Fibroblast of the aortic adventitia (primary cell): ENCODE results near the gene SV2C. TPM values are rescaled to one million over a fixed set of nuclear protein-coding genes. Genes with fewer than 3 reads are reported as not detected.
"Not testable (repeated sequence)": the region's sequence is repeated elsewhere in the genome, so short reads cannot be mapped to it uniquely, and the experiment has no call there.

Experiments used
- DNase-seq: peaks from one replicate; pipeline ENCODE4 v3.0.0-alpha.2; 2010; ENCODE audit warnings: low read depth
- H3K4me3 ChIP-seq: 2 replicates; pipeline ENCODE4 v1.5.1; 2011; ENCODE audit warnings: low read depth, mild to moderate bottlenecking, control low read depth, low read length, moderate library complexity
- CTCF ChIP-seq: IDR thresholded peaks from 2 replicates; pipeline ENCODE4 v1.5.1; 2011; ENCODE audit warnings: mild to moderate bottlenecking, low read length, control low read depth, inconsistent platforms; ENCODE audit not compliant: insufficient read depth
- total RNA-seq: library from RNA; depleted of rRNA; stranded (reverse); fragments of >200 nt; gene quantifications from 2 replicates; pipeline ENCODE4 v1.2.3, GENCODE V29; 2012; ENCODE audit warnings: low replicate concordance

SV2C gene
- total RNA-seq, 1 donor: not detected

GRCh38 chr5:76299592-76299991 lies 216.4 kb downstream of the SV2C start:
- no peak for DNase-seq
- TF ChIP-seq CTCF: no peak
- H3K4me3 ChIP-seq: no peak overlapping the region

DNA sequence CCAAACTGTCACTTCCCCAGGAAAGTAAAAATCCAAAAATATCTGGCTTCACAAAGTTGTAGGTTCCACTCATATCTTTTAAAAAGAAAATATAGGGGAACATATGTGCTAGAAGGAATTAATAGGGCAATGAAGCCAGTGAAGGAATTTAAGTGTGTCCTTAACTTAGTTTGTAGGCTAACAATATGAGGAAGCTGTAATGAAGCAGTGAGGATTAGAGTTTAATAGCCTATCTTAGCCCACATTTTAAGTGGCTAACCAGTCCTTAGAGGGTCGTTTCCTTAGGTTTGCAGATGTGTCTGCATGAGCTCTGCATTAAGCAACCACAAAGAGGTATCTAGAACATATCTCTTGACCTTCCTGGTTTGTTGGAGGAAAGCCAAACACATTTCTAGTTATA lies 218.7 kb downstream of the SV2C start:
- DNase-seq, H3K4me3 ChIP-seq: not testable (repeated sequence)

DNA sequence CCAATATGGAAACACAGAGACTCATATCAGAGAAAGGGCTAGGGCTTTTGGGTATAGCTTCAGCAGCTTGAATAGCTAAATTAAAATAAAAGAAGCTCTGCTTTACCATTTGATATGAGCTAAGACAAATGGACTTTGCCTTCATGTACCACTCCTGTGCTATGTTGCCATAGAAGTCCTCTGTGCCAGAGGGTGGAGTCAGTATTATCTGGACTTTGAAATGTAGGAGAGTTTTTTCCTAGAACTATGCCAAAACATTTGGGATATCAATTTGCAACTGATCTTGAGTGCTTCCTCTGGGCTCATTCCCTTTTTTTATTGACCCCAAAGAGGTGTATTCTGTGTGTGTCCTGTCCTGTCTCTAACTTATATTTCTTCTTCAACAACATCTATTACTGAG lies 219.5 kb downstream of the SV2C start:
- H3K4me3 ChIP-seq, DNase-seq: not testable (repeated sequence)

DNA sequence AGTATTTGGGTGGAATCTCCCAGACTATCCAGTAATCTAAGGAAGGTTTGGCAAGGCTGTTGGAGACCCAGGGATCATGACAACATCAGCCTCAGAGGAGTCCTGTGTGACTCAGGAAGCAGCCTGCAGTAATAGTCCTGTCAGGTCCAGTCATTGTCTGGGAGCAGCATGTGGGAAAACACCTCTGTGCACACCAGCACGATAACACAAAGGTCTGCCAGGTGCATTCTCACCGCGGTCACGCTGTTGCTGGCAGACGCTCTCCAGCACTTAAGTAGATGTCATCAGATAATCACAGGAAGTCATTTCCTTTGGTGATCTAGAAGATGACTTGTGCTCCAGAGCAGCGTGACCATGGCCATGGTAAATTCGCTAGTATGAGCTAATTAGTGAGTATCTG lies 220.7 kb downstream of the SV2C start:
- no peak for DNase-seq
- TF ChIP-seq CTCF: no peak
- H3K4me3 ChIP-seq: no peak overlapping the region

DNA sequence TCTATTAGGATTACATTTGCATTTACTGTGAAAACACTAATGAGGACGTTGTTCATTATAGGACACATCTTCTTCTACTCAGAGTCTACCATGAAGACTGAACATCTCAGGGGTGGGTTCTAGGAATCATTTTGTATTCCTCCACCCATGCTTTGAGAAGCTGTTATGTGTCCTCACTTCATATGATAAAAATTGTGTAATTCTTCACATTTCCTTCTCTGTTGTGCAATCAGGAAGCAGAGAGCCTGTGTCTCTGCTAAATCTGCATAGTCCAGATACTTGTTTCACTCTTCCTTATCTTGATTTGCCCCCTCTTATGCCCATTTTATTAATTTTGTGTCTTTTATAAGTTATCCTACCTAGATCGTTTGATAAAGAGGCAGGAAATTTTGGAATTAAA lies 222.1 kb downstream of the SV2C start:
- no peak for DNase-seq
- no peak for TF ChIP-seq CTCF
- no peak overlapping the region for H3K4me3 ChIP-seq

- H3K4me3 ChIP-seq: no peak overlapping the region
- TF ChIP-seq CTCF: no peak
- no peak for DNase-seq
These were observed 222.6 kb downstream of the SV2C start for GRCh38 chr5:76305775-76306174.

GRCh38 chr5:76310208-76310607 lies 227.0 kb downstream of the SV2C start:
- no peak for DNase-seq
- TF ChIP-seq CTCF: no peak
- no peak overlapping the region for H3K4me3 ChIP-seq

DNA sequence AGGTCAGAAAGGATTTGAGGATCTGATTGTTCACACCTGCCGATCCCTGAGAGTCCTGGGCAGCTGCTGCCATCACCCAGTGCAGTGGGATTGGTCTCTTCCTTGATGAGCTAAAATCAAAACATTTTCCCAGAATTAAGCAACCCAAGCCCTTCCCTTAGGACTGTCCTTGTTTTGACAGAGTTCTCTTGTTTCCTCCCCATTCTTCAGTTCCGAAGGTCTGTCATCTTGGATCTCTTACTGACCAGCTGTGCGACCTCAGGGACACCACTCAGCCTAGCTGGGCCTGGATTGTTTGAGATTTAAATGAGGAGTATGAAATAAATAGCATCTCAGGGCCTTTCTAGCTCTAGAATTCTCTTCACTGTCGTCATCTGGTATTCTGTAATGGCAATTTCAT lies 229.6 kb downstream of the SV2C start:
- DNase-seq: no peak
- TF ChIP-seq CTCF: no peak
- H3K4me3 ChIP-seq: no peak overlapping the region
